K562 (cell line): Measurements from ENCODE around the gene SLC37A4. TPM values are rescaled to one million over a fixed set of nuclear protein-coding genes. Genes with fewer than 3 reads are reported as not detected.
A peak's percentile ranks its signal among the peaks of the same experiment; 100 is the strongest.

ENCODE experiments used
- CBX2 ChIP-seq: fragments of 200-600 bp; sonication (generic); IDR thresholded peaks from one replicate; pipeline ENCODE4 v1.6.1; 2012; ENCODE audit warnings: mild to moderate bottlenecking, low read length, inconsistent platforms; ENCODE audit not compliant: insufficient read depth, poor library complexity, severe bottlenecking
- LEF1 ChIP-seq: fragments of 450-650 bp; IDR thresholded peaks from 2 replicates; pipeline ENCODE4 v1.6.1; 2016; ENCODE audit warnings: mild to moderate bottlenecking
- NCOA6 ChIP-seq: fragments of 450-650 bp; IDR thresholded peaks from 2 replicates; pipeline ENCODE4 v1.6.1; 2017; ENCODE audit warnings: mild to moderate bottlenecking
- NRF1 ChIP-seq, 2 experiments: fragments of 450-650 bp; IDR thresholded peaks in 1 of 2; conservative IDR thresholded peaks in 1 of 2; 2 replicates each; pipeline ENCODE4 v1.6.1; 2014; ENCODE audit warnings: mild to moderate bottlenecking in 2 of 2
- POLR2B ChIP-seq: fragments of 450-650 bp; IDR thresholded peaks from 2 replicates; pipeline ENCODE4 v1.6.1; 2018; ENCODE audit warnings: low read depth; ENCODE audit not compliant: partially characterized antibody
- RBBP5 ChIP-seq: fragments of 200-600 bp; sonication (generic); IDR thresholded peaks from 2 replicates; pipeline ENCODE4 v1.6.1; 2012; ENCODE audit warnings: borderline replicate concordance, mild to moderate bottlenecking, low read length, control low read depth, inconsistent platforms; ENCODE audit not compliant: insufficient read depth, poor library complexity, severe bottlenecking
- RCOR1 ChIP-seq, 2 experiments: IDR thresholded peaks; 2 replicates each; pipeline ENCODE4 v1.6.1; 2012; ENCODE audit warnings: low read depth in 2 of 2, low read length in 2 of 2, borderline replicate concordance in 1 of 2, improper control_type of control experiment in 1 of 2
- TCF7L2 ChIP-seq: fragments of 150-350 bp; IDR thresholded peaks from 2 replicates; pipeline ENCODE4 v1.6.1; 2016; ENCODE audit warnings: low read depth, mild to moderate bottlenecking, low read length, moderate library complexity
- ZBED1 ChIP-seq: IDR thresholded peaks from 2 replicates; pipeline ENCODE4 v1.6.1; 2014
- ZBTB8A ChIP-seq: fragments of 450-650 bp; IDR thresholded peaks from 2 replicates; pipeline ENCODE4 v1.6.1; 2018; ENCODE audit warnings: mild to moderate bottlenecking, moderate library complexity; ENCODE audit not compliant: partially characterized antibody
- ZNF24 ChIP-seq: fragments of 450-650 bp; IDR thresholded peaks from 2 replicates; pipeline ENCODE4 v1.6.1; 2016
- ZNF785 ChIP-seq: fragments of 250-450 bp; sonication (Bioruptor Pico); IDR thresholded peaks from 2 replicates; pipeline ENCODE4 v1.4.0; 2020; ENCODE audit warnings: mild to moderate bottlenecking
- polyA plus RNA-seq, 8 experiments: library from polyadenylated mRNA; depleted of rRNA in 4 of 8; stranded (reverse) in 5 of 8; unstranded in 3 of 8; fragments of >200 nt; fragmentation: Nextera tagmentation in 2 of 8; fragmentation: Illumina TruSeq in 1 of 8; extraction: Ambion mirVana in 2 of 8; extraction: Trizol in 1 of 8; gene quantifications; 2 replicates each; pipeline versions ENCODE4 v1.2.1 to v1.2.3, GENCODE V29; 2011 to 2014; ENCODE audit warnings: inconsistent platforms in 1 of 8, missing spikeins in 1 of 8
- total RNA-seq, 7 experiments: library from RNA; depleted of rRNA in 6 of 7; stranded (reverse); fragments of >200 nt in 6 of 7; fragmentation: Illumina TruSeq in 2 of 7; extraction: Trizol in 2 of 7; gene quantifications; 2 replicates each; pipeline versions ENCODE4 v1.2.1 to v1.2.3, GENCODE V29; 2011 to 2021; ENCODE audit warnings: low replicate concordance in 1 of 7
- TF ChIP-seq, protein P1 (sequence below): fragments of 450-650 bp; formaldehyde crosslinking; IDR thresholded peaks from 2 replicates; pipeline ENCODE4 v1.4.0; 2020; ENCODE audit warnings: mild to moderate bottlenecking
- TF ChIP-seq, protein P2 (sequence below): sonication (generic); formaldehyde crosslinking; IDR thresholded peaks from 2 replicates; pipeline ENCODE4 v1.5.0; 2020; ENCODE audit warnings: missing genetic modification reagents
- TF ChIP-seq, protein P3 (sequence below): fragments of 450-650 bp; IDR thresholded peaks from 2 replicates; pipeline ENCODE4 v1.6.1; 2016; ENCODE audit warnings: low read depth
- TF ChIP-seq, protein P4 (sequence below): fragments of 250-450 bp; sonication (Bioruptor Pico); IDR thresholded peaks from 2 replicates; pipeline ENCODE4 v1.8.0; 2022; ENCODE audit warnings: inconsistent platforms, mild to moderate bottlenecking, moderate library complexity, borderline replicate concordance

Gene SLC37A4
- total and polyA plus RNA-seq, 9 of the 15 experiments (the other 6 are each of a cell fraction or from before 2014, with no cell fraction given) = 24.7 to 73.9 (median 40.7) TPM

DNA sequence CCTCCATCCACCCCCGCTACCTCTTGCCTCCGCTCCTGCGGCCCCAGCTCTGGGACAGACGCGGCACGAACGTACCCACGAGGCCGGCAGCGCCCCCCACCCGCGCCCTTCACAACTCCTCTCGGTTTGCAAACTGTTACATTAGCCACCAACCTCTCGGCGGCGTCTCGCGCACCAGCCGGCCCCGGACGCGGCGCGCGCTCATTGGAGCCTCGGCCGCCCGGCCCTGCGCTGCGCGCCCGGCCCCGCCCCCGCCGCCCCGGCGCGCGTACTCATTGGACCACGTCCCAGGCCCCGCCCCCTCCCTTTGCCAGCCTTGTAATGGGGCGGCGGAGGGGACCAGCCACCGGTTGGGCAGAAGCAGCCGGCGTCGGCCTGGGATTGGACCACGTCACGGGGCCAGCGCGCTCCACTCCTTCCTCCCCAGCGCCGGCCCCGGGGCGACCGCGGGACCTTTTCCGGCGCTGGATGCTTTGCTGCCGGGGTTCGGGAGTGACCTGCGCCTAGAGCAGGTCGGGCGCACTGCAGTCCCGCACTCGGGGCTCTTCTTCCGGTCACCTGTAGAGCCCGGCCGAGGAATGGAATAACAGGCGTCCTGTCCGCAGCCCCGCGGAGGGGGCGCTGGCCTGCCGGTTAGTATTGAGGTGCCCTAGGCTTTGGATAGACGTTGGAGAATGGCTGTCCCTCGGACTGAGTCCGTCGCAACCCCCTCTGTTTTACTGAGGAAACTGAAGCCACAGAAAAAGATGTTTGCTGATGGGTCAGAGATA is 26.5 kb upstream of the SLC37A4 start, which contains the start of gene HYOU1 (continued):
- TF ChIP-seq, protein P1, sequence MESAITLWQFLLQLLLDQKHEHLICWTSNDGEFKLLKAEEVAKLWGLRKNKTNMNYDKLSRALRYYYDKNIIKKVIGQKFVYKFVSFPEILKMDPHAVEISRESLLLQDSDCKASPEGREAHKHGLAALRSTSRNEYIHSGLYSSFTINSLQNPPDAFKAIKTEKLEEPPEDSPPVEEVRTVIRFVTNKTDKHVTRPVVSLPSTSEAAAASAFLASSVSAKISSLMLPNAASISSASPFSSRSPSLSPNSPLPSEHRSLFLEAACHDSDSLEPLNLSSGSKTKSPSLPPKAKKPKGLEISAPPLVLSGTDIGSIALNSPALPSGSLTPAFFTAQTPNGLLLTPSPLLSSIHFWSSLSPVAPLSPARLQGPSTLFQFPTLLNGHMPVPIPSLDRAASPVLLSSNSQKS (CRISPR knock-in tag) = no peak
- TF ChIP-seq ZBTB8A = no peak
- TF ChIP-seq, protein P2, sequence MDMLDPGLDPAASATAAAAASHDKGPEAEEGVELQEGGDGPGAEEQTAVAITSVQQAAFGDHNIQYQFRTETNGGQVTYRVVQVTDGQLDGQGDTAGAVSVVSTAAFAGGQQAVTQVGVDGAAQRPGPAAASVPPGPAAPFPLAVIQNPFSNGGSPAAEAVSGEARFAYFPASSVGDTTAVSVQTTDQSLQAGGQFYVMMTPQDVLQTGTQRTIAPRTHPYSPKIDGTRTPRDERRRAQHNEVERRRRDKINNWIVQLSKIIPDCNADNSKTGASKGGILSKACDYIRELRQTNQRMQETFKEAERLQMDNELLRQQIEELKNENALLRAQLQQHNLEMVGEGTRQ = peak; percentile 43; the same call in 1 of the 2 replicates
- no peak for TF ChIP-seq CBX2
- no peak for TF ChIP-seq NCOA6
- no peak for TF ChIP-seq ZBED1
- TF ChIP-seq, protein P3, sequence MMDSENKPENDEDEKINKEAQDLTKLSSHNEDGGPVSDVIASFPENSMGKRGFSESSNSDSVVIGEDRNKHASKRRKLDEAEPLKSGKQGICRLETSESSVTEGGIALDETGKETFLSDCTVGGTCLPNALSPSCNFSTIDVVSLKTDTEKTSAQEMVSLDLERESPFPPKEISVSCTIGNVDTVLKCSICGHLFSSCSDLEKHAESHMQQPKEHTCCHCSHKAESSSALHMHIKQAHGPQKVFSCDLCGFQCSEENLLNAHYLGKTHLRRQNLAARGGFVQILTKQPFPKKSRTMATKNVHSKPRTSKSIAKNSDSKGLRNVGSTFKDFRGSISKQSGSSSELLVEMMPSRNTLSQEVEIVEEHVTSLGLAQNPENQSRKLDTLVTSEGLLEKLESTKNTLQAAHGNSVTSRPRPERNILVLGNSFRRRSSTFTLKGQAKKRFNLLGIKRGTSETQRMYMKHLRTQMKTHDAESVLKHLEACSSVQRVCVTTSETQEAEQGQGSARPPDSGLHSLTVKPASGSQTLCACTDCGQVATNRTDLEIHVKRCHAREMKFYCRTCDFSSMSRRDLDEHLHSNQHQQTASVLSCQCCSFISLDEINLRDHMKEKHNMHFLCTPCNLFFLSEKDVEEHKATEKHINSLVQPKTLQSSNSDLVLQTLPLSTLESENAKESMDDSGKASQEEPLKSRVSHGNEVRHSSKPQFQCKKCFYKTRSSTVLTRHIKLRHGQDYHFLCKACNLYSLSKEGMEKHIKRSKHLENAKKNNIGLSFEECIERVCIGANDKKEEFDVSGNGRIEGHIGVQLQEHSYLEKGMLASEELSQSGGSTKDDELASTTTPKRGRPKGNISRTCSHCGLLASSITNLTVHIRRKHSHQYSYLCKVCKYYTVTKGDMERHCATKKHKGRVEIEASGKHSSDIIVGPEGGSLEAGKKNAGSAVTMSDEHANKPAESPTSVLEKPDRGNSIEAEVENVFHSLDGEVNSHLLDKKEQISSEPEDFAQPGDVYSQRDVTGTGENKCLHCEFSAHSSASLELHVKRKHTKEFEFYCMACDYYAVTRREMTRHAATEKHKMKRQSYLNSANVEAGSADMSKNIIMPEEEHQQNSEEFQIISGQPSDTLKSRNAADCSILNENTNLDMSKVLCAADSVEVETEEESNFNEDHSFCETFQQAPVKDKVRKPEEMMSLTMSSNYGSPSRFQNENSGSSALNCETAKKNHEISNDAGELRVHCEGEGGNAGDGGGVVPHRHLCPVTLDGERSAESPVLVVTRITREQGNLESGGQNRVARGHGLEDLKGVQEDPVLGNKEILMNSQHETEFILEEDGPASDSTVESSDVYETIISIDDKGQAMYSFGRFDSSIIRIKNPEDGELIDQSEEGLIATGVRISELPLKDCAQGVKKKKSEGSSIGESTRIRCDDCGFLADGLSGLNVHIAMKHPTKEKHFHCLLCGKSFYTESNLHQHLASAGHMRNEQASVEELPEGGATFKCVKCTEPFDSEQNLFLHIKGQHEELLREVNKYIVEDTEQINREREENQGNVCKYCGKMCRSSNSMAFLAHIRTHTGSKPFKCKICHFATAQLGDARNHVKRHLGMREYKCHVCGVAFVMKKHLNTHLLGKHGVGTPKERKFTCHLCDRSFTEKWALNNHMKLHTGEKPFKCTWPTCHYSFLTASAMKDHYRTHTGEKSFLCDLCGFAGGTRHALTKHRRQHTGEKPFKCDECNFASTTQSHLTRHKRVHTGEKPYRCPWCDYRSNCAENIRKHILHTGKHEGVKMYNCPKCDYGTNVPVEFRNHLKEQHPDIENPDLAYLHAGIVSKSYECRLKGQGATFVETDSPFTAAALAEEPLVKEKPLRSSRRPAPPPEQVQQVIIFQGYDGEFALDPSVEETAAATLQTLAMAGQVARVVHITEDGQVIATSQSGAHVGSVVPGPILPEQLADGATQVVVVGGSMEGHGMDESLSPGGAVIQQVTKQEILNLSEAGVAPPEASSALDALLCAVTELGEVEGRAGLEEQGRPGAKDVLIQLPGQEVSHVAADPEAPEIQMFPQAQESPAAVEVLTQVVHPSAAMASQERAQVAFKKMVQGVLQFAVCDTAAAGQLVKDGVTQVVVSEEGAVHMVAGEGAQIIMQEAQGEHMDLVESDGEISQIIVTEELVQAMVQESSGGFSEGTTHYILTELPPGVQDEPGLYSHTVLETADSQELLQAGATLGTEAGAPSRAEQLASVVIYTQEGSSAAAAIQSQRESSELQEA = no peak
- TF ChIP-seq POLR2B = peak; percentile 46
- no peak for TF ChIP-seq ZNF785
- TF ChIP-seq LEF1 = 0 out of 2 replicates have a peak, but pooled peaks have one; percentile 30
- no peak for TF ChIP-seq TCF7L2
- peak; percentile 86 to 88 for TF ChIP-seq NRF1 (conservative IDR thresholded peaks at IDR 0.05 in 1 of 2, IDR thresholded peaks at IDR 0.05 in 1 of 2)
- peak in 1 of 2 experiments; percentile 60; a peak in 2 of 4 replicates for TF ChIP-seq RCOR1 (IDR thresholded peaks at IDR 0.05; ENCODE audit: borderline replicate concordance in 1 of 2, low read depth in 2 of 2, low read length in 2 of 2)
- TF ChIP-seq, protein P4, sequence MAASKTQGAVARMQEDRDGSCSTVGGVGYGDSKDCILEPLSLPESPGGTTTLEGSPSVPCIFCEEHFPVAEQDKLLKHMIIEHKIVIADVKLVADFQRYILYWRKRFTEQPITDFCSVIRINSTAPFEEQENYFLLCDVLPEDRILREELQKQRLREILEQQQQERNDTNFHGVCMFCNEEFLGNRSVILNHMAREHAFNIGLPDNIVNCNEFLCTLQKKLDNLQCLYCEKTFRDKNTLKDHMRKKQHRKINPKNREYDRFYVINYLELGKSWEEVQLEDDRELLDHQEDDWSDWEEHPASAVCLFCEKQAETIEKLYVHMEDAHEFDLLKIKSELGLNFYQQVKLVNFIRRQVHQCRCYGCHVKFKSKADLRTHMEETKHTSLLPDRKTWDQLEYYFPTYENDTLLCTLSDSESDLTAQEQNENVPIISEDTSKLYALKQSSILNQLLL = no peak
- TF ChIP-seq ZNF24 = 0 out of 2 replicates have a peak, but pooled peaks have one; percentile 33
- TF ChIP-seq RBBP5 = peak; percentile 83
